Astrocyte (in vitro differentiated cells and primary cell): ENCODE measurements around the gene PAPLN. TPM values are rescaled to one million over a fixed set of nuclear protein-coding genes. Genes with fewer than 3 reads are reported as not detected.

ENCODE experiments used
- DNase-seq: peaks from one replicate; pipeline ENCODE4 v3.0.0-alpha.2; 2010; ENCODE audit warnings: low read depth
- FAIRE-seq: peaks from 2 replicates; lab custom pipeline; 2011; peaks lifted over from hg19 to GRCh38; lab: Jason Lieb, UNC
- H2AFZ ChIP-seq: 2 replicates; pipeline ENCODE4 v1.6.0; 2012; ENCODE audit warnings: low read depth, low read length, inconsistent platforms
- H3K27ac ChIP-seq: 2 replicates; pipeline ENCODE4 v1.5.1; 2011; ENCODE audit warnings: low read depth, low read length, inconsistent platforms
- H3K27me3 ChIP-seq: 2 replicates; pipeline ENCODE4 v1.6.0; 2011; ENCODE audit warnings: low read length, inconsistent platforms; ENCODE audit not compliant: insufficient read depth
- H3K36me3 ChIP-seq: 2 replicates; pipeline ENCODE4 v1.5.1; 2011; ENCODE audit warnings: low read length, inconsistent platforms; ENCODE audit not compliant: insufficient read depth
- H3K4me1 ChIP-seq: 2 replicates; pipeline ENCODE4 v1.5.1; 2011; ENCODE audit warnings: low read length, inconsistent platforms; ENCODE audit not compliant: insufficient read depth
- H3K4me2 ChIP-seq: 2 replicates; pipeline ENCODE4 v1.6.0; 2012; ENCODE audit warnings: low read length, inconsistent platforms
- H3K4me3 ChIP-seq: 2 replicates; pipeline ENCODE4 v1.5.1; 2011; ENCODE audit warnings: low read depth, mild to moderate bottlenecking, low read length, inconsistent platforms; ENCODE audit not compliant: insufficient read depth
- H3K79me2 ChIP-seq: 2 replicates; pipeline ENCODE4 v1.6.0; 2012; ENCODE audit warnings: mild to moderate bottlenecking, low read length, inconsistent platforms; ENCODE audit not compliant: insufficient read depth
- H3K9ac ChIP-seq: 2 replicates; pipeline ENCODE4 v1.6.0; 2012; ENCODE audit warnings: mild to moderate bottlenecking, low read length, inconsistent platforms
- H3K9me3 ChIP-seq: 2 replicates; pipeline ENCODE4 v1.5.1; 2012; ENCODE audit warnings: low read depth, mild to moderate bottlenecking, low read length, inconsistent platforms; ENCODE audit not compliant: insufficient read depth
- H4K20me1 ChIP-seq: 2 replicates; pipeline ENCODE4 v1.6.0; 2012; ENCODE audit warnings: low read length, inconsistent platforms; ENCODE audit not compliant: insufficient read depth
- H3K27ac Mint-ChIP-seq: one replicate; pipeline ENCODE4 v1.8.0; 2021; ENCODE audit warnings: mild to moderate bottlenecking, mixed read lengths; ENCODE audit not compliant: unreplicated experiment
- H3K27me3 Mint-ChIP-seq: one replicate; pipeline ENCODE4 v1.8.0; 2021; ENCODE audit warnings: low read depth, mixed read lengths; ENCODE audit not compliant: unreplicated experiment
- H3K36me3 Mint-ChIP-seq: one replicate; pipeline ENCODE4 v1.8.0; 2021; ENCODE audit warnings: low read depth, mixed read lengths; ENCODE audit not compliant: unreplicated experiment
- H3K4me1 Mint-ChIP-seq: one replicate; pipeline ENCODE4 v1.8.0; 2021; ENCODE audit warnings: low read depth, mixed read lengths; ENCODE audit not compliant: unreplicated experiment
- H3K4me3 Mint-ChIP-seq: one replicate; pipeline ENCODE4 v1.8.0; 2021; ENCODE audit warnings: mild to moderate bottlenecking, moderate library complexity, mixed read lengths; ENCODE audit not compliant: unreplicated experiment
- H3K9me3 Mint-ChIP-seq: one replicate; pipeline ENCODE4 v1.8.0; 2021; ENCODE audit warnings: mild to moderate bottlenecking, mixed read lengths; ENCODE audit not compliant: unreplicated experiment
- CTCF ChIP-seq: IDR thresholded peaks from 2 replicates; pipeline ENCODE4 v1.5.1; 2011; ENCODE audit warnings: low read depth, mild to moderate bottlenecking, inconsistent platforms, low read length, moderate library complexity; ENCODE audit not compliant: insufficient read depth
- EZH2 ChIP-seq: IDR thresholded peaks from 2 replicates; pipeline ENCODE4 v1.6.1; 2012; ENCODE audit warnings: mild to moderate bottlenecking, low read length, inconsistent platforms; ENCODE audit not compliant: insufficient read depth
- total RNA-seq: library from RNA; stranded (reverse); gene quantifications from 2 replicates; pipeline ENCODE4 v1.2.1, GENCODE V29; 2021

Gene PAPLN
- total RNA-seq, 1 donor from 2014 or later: 5.0 TPM

DNA sequence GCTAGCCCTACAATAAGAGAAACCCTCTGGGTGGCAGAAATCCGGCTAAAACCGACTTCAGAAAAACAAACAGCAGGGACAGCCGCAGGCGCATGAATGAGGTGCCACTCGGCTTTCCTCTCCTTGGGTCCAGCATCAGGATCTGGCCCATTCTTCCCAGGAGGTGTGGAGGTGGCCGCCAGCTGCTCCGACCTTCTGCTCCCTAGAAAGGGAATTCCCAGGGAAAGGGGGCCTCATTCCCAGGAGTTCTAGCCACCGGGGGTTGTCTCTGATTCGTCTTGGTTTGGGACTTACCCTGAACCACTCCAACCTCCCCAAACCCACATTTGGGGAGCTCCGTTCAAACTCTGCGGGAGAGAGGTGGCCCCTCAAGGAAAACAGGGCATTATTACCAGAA is 13.0 kb downstream of the PAPLN start:
- Mint-ChIP-seq H3K36me3 (peaks cover 3% of the 10 kb centered on the region), H3K9me3 (no peaks in the 10 kb centered on the region), H3K4me3 (no peak overlapping the region), H3K4me1 (peaks cover 4% of the 10 kb centered on the region), H3K27me3 (peaks cover 3% of the 10 kb centered on the region), H3K27ac (no peak overlapping the region)
- DNase-seq (no peak), FAIRE-seq (no peak)
- H3K36me3 ChIP-seq: no peaks in the 10 kb centered on the region
- peaks cover 6% of the 10 kb centered on the region for H3K4me1 ChIP-seq
- no peaks in the 10 kb centered on the region for H4K20me1 ChIP-seq
- H3K4me2 ChIP-seq: no peak overlapping the region
- H3K27me3 ChIP-seq: no peaks in the 10 kb centered on the region
- no peak overlapping the region for H3K9ac ChIP-seq
- H3K27ac ChIP-seq: no peak overlapping the region
- no peaks in the 10 kb centered on the region for H3K79me2 ChIP-seq
- no peak overlapping the region for H3K4me3 ChIP-seq
- TF ChIP-seq CTCF (no peak), EZH2 (no peak)
- H2AFZ ChIP-seq: no peak overlapping the region
- no peaks in the 10 kb centered on the region for H3K9me3 ChIP-seq

DNA sequence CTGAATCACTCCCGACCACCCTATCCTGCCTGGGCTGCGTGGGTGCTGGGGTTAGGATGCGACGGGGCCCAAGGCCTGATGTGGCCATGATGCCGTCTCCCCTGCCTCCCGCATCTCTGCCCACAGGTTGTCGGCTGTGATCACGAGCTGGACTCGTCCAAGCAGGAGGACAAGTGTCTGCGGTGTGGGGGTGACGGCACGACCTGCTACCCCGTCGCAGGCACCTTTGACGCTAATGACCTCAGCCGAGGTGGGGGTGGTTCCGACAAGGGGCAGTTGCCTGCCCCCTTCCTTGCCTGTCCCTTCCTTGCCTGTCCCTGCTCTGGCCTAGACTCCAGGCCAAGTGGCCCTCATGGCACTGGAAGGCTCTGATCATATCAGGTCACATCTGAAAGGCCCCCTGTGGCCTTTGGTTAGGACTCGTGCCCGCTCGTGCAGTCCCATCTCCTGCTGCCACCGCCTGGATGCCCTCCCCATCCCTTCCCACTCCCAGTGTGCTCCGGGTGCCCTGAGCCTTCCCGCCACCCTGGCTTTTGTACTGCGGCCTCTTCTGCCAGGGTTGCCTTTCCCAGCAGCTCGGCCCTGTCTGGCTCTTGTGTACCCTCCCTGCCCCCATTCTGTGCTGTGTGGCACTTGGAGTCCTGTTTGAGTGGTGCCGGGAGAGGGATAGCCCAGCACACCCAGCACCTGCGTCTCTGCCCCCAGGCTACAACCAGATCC is 13.6 kb downstream of the PAPLN start:
- peaks cover 4% of the 10 kb centered on the region for H3K4me1 Mint-ChIP-seq
- no peak for FAIRE-seq
- H3K9me3 Mint-ChIP-seq: no peaks in the 10 kb centered on the region

More for the DNA sequence above, 13.6 kb downstream of the PAPLN start:
- peaks cover 6% of the 10 kb centered on the region for H3K4me1 ChIP-seq
- H3K4me3 ChIP-seq: no peak overlapping the region
- Mint-ChIP-seq H3K27me3 (peaks cover 7% of the 10 kb centered on the region), H3K4me3 (no peak overlapping the region), H3K27ac (no peak overlapping the region), H3K36me3 (peaks cover 3% of the 10 kb centered on the region)
- no peaks in the 10 kb centered on the region for H3K36me3 ChIP-seq
- no peaks in the 10 kb centered on the region for H4K20me1 ChIP-seq
- no peak for TF ChIP-seq CTCF
- no peak for TF ChIP-seq EZH2
- no peak overlapping the region for H3K4me2 ChIP-seq
- no peaks in the 10 kb centered on the region for H3K27me3 ChIP-seq
- H3K9me3 ChIP-seq: no peaks in the 10 kb centered on the region
- H3K79me2 ChIP-seq: no peaks in the 10 kb centered on the region
- no peak overlapping the region for H3K27ac ChIP-seq
- H2AFZ ChIP-seq: no peak overlapping the region
- H3K9ac ChIP-seq: no peak overlapping the region
- no peak for DNase-seq
